Coronary artery (tissue), 2 donors: ENCODE results near the gene BICD1.

ENCODE experiments used
- DNase-seq: peaks from one replicate; pipeline ENCODE4 v3.0.0-alpha.2; 2017; ENCODE audit warnings: low spot score
- H3K27ac ChIP-seq, 2 donors: fragments of 200-600 bp; sonication (generic); one replicate each; pipeline ENCODE4 v1.5.1; 2016 to 2019
- H3K4me3 ChIP-seq: fragments of 200-600 bp; sonication (generic); 2 replicates; pipeline ENCODE4 v1.5.1; 2016; ENCODE audit warnings: mild to moderate bottlenecking, moderate library complexity
- TF ChIP-seq, protein P1 (sequence below): fragments of 200-600 bp; sonication (generic); IDR thresholded peaks from one replicate; pipeline ENCODE4 v1.5.1; 2019; ENCODE audit warnings: antibody characterized with exemption

The BICD1 gene

DNA sequence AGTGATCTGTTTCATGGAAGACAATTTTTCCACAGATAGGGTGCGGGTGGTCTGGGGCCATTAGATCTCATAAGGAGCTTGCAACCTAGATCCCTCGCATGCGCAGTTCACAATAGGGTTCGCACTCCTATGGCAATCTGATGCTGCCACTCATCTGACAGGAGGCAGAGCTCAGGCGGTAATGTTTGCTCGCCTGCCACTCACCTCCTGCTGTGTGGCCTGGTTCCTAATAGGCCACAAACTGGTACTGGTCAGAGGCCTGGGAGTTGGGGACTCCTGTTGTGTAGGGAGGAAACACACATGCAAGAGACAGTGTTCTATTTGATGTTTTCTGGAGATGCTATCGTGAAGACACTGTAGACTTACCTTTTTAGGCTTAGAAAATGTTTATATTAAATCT is 215.7 kb downstream of the BICD1 start:
- Histone ChIP-seq H3K27ac (no peak overlapping the region), H3K4me3 (no peak overlapping the region)
- no peak for DNase-seq
- TF ChIP-seq, protein P1, sequence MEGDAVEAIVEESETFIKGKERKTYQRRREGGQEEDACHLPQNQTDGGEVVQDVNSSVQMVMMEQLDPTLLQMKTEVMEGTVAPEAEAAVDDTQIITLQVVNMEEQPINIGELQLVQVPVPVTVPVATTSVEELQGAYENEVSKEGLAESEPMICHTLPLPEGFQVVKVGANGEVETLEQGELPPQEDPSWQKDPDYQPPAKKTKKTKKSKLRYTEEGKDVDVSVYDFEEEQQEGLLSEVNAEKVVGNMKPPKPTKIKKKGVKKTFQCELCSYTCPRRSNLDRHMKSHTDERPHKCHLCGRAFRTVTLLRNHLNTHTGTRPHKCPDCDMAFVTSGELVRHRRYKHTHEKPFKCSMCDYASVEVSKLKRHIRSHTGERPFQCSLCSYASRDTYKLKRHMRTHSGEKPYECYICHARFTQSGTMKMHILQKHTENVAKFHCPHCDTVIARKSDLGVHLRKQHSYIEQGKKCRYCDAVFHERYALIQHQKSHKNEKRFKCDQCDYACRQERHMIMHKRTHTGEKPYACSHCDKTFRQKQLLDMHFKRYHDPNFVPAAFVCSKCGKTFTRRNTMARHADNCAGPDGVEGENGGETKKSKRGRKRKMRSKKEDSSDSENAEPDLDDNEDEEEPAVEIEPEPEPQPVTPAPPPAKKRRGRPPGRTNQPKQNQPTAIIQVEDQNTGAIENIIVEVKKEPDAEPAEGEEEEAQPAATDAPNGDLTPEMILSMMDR: no peak

DNA sequence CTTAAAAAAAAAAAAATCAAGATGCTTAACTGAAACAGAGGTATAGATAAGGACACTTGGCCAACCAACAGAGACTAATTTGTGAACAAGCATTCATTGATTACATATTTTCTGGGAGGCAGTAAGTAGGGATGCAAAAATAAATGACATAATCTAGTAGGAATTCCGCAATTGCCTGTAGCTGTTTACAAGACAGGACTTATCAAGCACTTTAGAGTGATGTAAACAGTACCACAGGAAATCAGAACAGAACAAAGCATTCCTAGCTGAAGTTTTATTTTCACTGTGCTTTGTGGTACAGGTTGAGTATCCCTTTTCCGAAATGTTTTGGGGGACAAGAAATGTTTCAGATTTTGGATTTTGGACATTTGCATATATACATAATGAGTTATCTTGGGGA is 224.5 kb downstream of the BICD1 start:
- DNase-seq: no peak
- H3K4me3 ChIP-seq: no peak overlapping the region
- TF ChIP-seq, protein P1: no peak

DNA sequence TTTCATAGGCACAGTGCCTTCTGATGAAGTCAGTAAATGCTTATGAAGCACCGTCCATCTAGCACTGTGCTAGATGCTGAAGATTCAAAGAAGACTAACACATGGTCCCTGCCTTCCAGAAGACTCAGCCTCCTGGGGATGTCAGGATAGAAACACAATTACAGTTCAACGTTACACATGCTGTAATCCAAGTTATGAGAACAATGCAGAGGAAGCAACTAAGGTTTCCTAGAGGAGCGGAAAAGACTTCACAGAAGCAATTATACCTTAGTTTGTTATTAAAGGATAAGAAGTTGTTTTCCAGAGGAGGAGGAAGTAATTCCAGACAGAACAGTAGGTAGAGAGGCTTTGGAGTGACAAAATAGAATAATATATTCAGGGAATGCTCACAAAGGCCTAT is 225.8 kb downstream of the BICD1 start:
- TF ChIP-seq, protein P1: no peak
- no peak overlapping the region for H3K4me3 ChIP-seq
- no peak overlapping the region for H3K27ac ChIP-seq
- DNase-seq: no peak

More for the DNA sequence above, 224.5 kb downstream of the BICD1 start:
- H3K27ac ChIP-seq: no peak overlapping the region

DNA sequence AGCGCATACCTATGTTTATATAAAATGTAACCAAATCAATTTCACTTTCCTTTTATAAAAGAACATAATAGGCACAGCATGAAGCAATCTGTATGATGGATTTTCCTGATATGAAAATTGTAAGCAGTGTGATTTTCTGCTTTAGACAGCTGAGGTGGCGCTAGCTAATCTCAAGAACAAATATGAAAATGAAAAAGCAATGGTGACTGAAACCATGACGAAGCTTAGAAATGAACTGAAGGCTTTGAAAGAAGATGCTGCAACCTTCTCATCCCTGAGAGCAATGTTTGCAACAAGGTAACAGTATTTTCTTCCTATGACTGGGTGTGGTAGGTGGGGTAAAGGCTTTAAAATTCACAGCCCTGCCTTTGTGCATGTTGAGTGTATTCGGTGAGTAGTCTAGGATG is 227.7 kb downstream of the BICD1 start:
- DNase-seq: no peak
- no peak overlapping the region for H3K27ac ChIP-seq
- no peak overlapping the region for H3K4me3 ChIP-seq
- TF ChIP-seq, protein P1: no peak

DNA sequence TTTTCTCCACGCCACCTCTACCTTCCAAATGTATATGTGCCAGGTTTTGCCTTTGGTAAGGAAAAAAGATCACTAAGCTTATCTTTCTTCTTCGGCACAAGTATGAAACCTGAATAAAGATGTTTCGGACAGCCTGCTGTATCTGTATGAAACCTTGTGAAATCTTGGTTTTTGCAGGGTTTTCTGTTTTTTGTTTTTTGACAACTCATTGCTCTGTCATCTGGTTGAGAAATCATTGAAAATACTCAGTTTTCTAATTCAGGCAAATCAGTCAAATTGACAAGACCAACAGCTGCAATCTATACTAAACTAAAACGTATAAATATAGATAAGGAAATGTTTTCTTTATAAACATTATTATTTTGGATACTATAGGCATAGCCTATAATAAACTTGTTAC is 229.6 kb downstream of the BICD1 start:
- Histone ChIP-seq H3K27ac (no peak overlapping the region), H3K4me3 (no peak overlapping the region)
- no peak for DNase-seq
- TF ChIP-seq, protein P1: no peak

DNA sequence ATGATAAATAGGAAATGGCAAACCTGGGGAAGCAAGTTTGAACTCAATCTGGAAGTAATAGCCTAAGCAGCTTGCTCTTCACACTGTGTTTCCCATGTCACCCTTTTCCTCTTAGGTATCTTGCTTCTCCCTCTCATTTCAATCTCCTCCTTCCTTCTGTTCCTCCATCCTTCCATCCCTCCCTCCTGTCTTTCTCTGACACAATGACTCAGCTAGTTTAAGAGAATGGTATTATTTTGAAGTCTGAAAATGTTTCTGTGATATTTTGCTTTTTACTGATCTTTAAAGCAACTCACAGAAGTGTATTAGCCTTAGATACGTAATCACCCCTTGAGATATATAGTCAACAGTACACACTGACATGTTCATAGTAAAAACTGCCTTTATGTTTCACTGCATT is 236.8 kb downstream of the BICD1 start:
- no peak for DNase-seq
- TF ChIP-seq, protein P1: no peak
- H3K27ac ChIP-seq: no peak overlapping the region
- H3K4me3 ChIP-seq: no peak overlapping the region

DNA sequence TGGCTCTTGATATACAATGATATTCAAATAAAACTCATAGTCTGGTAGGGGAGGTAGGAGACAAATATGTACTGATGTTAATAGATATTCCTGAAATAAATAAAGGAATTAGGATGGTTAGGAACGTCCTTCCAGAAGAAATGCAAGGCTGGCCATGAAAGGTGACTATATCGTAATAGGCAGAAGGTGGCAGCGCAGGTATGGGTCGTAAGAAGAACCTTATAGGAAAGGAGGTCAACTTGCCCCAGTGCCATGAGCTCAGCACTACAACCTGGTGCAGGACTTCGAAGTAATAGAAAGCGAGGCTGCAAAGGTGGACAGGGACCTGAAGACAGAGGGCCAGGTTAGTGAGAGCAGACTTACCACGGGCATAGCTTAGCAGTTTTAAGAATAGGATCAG is 237.4 kb downstream of the BICD1 start:
- Histone ChIP-seq H3K27ac (no peak overlapping the region), H3K4me3 (no peak overlapping the region)
- TF ChIP-seq, protein P1: no peak
- DNase-seq: no peak
